SK-N-SH treated with all-trans-retinoic acid at 6 μM for 48 hours (cell line): Measurements from ENCODE around the gene ADIPOR2.

ENCODE experiments used
- ATAC-seq: fragments of 200-7000 bp; cut with Tn5 transposase; 3 replicates; pipeline ENCODE4 v1.9.1; 2020; ENCODE audit warnings: mild to moderate bottlenecking, moderate library complexity
- ARNTL ChIP-seq: fragments of 450-650 bp; formaldehyde crosslinking; IDR thresholded peaks from 2 replicates; pipeline ENCODE4 v1.5.0; 2020; ENCODE audit warnings: low read depth, mild to moderate bottlenecking, moderate library complexity, borderline replicate concordance
- BACH2 ChIP-seq: fragments of 250-450 bp; sonication (Bioruptor Pico); IDR thresholded peaks from 2 replicates; pipeline ENCODE4 v1.9.0; 2021; ENCODE audit warnings: mild to moderate bottlenecking, borderline replicate concordance
- CSDC2 ChIP-seq: fragments of 250-450 bp; sonication (Bioruptor Pico); IDR thresholded peaks from 2 replicates; pipeline ENCODE4 v1.5.0; 2020; ENCODE audit warnings: mild to moderate bottlenecking, moderate library complexity
- CSRNP3 ChIP-seq: fragments of 250-450 bp; sonication (Bioruptor Pico); IDR thresholded peaks from 2 replicates; pipeline ENCODE4 v1.5.1; 2021; ENCODE audit warnings: mild to moderate bottlenecking, moderate library complexity
- ESRRG ChIP-seq: fragments of 250-450 bp; sonication (Bioruptor Pico); IDR thresholded peaks from 2 replicates; pipeline ENCODE4 v1.6.1; 2021; ENCODE audit warnings: mild to moderate bottlenecking
- ISL1 ChIP-seq: fragments of 250-450 bp; sonication (Bioruptor Pico); IDR thresholded peaks from 2 replicates; pipeline ENCODE4 v2.1.2; 2022; ENCODE audit warnings: mild to moderate bottlenecking, moderate library complexity
- OSR1 ChIP-seq: fragments of 250-450 bp; sonication (Bioruptor Pico); IDR thresholded peaks from 2 replicates; pipeline ENCODE4 v1.8.0; 2022; ENCODE audit warnings: moderate library complexity, mild to moderate bottlenecking, inconsistent platforms
- PATZ1 ChIP-seq: fragments of 250-450 bp; sonication (Bioruptor Pico); IDR thresholded peaks from 2 replicates; pipeline ENCODE4 v1.8.0; 2020; ENCODE audit warnings: mild to moderate bottlenecking, moderate library complexity, borderline replicate concordance
- PPARA ChIP-seq: fragments of 250-450 bp; sonication (Bioruptor Pico); IDR thresholded peaks from 2 replicates; pipeline ENCODE4 v1.5.0; 2020; ENCODE audit warnings: mild to moderate bottlenecking, borderline replicate concordance
- RARB ChIP-seq: fragments of 250-450 bp; sonication (Bioruptor Pico); IDR thresholded peaks from 2 replicates; pipeline ENCODE4 v1.8.0; 2021; ENCODE audit warnings: mild to moderate bottlenecking, moderate library complexity
- SNAI2 ChIP-seq: fragments of 250-450 bp; sonication (Bioruptor Pico); IDR thresholded peaks from 2 replicates; pipeline ENCODE4 v1.5.0; 2020; ENCODE audit warnings: mild to moderate bottlenecking, moderate library complexity
- TCF4 ChIP-seq: fragments of 250-450 bp; sonication (Bioruptor Pico); IDR thresholded peaks from 2 replicates; pipeline ENCODE4 v1.8.0; 2021; ENCODE audit warnings: mild to moderate bottlenecking, moderate library complexity, borderline replicate concordance
- TOX ChIP-seq: fragments of 250-450 bp; sonication (Bioruptor Pico); IDR thresholded peaks from 2 replicates; pipeline ENCODE4 v1.8.0; 2021; ENCODE audit warnings: mild to moderate bottlenecking, moderate library complexity, borderline replicate concordance
- ZC3H10 ChIP-seq: fragments of 250-450 bp; sonication (Bioruptor Pico); IDR thresholded peaks from 2 replicates; pipeline ENCODE4 v1.5.1; 2021; ENCODE audit warnings: mild to moderate bottlenecking, moderate library complexity
- ZFP3 ChIP-seq: fragments of 250-450 bp; sonication (Bioruptor Pico); IDR thresholded peaks from 2 replicates; pipeline ENCODE4 v1.5.0; 2020; ENCODE audit warnings: mild to moderate bottlenecking, moderate library complexity
- ZFP30 ChIP-seq: fragments of 450-650 bp; formaldehyde crosslinking; IDR thresholded peaks from 2 replicates; pipeline ENCODE4 v1.5.0; 2022; ENCODE audit warnings: mild to moderate bottlenecking, moderate library complexity
- ZNF565 ChIP-seq: fragments of 450-650 bp; formaldehyde crosslinking; conservative IDR thresholded peaks from 2 replicates; pipeline ENCODE4 v1.5.0; 2020; ENCODE audit warnings: low read depth, mild to moderate bottlenecking, moderate library complexity
- ZNF70 ChIP-seq: fragments of 450-650 bp; formaldehyde crosslinking; IDR thresholded peaks from 2 replicates; pipeline ENCODE4 v1.5.0; 2020; ENCODE audit warnings: mild to moderate bottlenecking, moderate library complexity
- ZNF8 ChIP-seq: fragments of 450-650 bp; formaldehyde crosslinking; IDR thresholded peaks from 2 replicates; pipeline ENCODE4 v1.5.0; 2020; ENCODE audit warnings: mild to moderate bottlenecking, moderate library complexity
- TF ChIP-seq, protein P1 (sequence below): fragments of 250-450 bp; sonication (Bioruptor Pico); IDR thresholded peaks from 2 replicates; pipeline ENCODE4 v1.8.0; 2021; ENCODE audit warnings: low read depth, mild to moderate bottlenecking, moderate library complexity, borderline replicate concordance
- TF ChIP-seq, protein P2 (sequence below): fragments of 250-450 bp; sonication (Bioruptor Pico); IDR thresholded peaks from 2 replicates; pipeline ENCODE4 v1.5.1; 2020; ENCODE audit warnings: low read depth, mild to moderate bottlenecking, moderate library complexity

Gene ADIPOR2

GRCh38 chr12:1826401-1826800 lies 135.5 kb downstream of the ADIPOR2 start:
- no peak for ATAC-seq
- TF ChIP-seq ZFP3 (CRISPR knock-in tag) (no peak), ISL1 (no peak), SNAI2 (CRISPR knock-in tag) (no peak), ARNTL (CRISPR knock-in tag) (no peak), BACH2 (CRISPR knock-in tag) (no peak), RARB (CRISPR knock-in tag) (no peak), PATZ1 (CRISPR knock-in tag) (no peak), ESRRG (CRISPR knock-in tag) (no peak), OSR1 (CRISPR knock-in tag) (no peak), ZNF70 (CRISPR knock-in tag) (no peak), ZC3H10 (CRISPR knock-in tag) (no peak), CSRNP3 (CRISPR knock-in tag) (no peak), ZNF565 (CRISPR knock-in tag) (no peak), ZFP30 (no peak), TOX (CRISPR knock-in tag) (no peak), TCF4 (no peak)
- TF ChIP-seq, protein P1, sequence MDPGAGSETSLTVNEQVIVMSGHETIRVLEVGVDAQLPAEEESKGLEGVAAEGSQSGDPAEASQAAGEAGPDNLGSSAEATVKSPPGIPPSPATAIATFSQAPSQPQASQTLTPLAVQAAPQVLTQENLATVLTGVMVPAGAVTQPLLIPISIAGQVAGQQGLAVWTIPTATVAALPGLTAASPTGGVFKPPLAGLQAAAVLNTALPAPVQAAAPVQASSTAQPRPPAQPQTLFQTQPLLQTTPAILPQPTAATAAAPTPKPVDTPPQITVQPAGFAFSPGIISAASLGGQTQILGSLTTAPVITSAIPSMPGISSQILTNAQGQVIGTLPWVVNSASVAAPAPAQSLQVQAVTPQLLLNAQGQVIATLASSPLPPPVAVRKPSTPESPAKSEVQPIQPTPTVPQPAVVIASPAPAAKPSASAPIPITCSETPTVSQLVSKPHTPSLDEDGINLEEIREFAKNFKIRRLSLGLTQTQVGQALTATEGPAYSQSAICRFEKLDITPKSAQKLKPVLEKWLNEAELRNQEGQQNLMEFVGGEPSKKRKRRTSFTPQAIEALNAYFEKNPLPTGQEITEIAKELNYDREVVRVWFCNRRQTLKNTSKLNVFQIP (CRISPR knock-in tag) = no peak
- TF ChIP-seq, protein P2, sequence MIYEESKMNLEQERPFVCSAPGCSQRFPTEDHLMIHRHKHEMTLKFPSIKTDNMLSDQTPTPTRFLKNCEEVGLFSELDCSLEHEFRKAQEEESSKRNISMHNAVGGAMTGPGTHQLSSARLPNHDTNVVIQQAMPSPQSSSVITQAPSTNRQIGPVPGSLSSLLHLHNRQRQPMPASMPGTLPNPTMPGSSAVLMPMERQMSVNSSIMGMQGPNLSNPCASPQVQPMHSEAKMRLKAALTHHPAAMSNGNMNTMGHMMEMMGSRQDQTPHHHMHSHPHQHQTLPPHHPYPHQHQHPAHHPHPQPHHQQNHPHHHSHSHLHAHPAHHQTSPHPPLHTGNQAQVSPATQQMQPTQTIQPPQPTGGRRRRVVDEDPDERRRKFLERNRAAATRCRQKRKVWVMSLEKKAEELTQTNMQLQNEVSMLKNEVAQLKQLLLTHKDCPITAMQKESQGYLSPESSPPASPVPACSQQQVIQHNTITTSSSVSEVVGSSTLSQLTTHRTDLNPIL (CRISPR knock-in tag) = no peak

DNA sequence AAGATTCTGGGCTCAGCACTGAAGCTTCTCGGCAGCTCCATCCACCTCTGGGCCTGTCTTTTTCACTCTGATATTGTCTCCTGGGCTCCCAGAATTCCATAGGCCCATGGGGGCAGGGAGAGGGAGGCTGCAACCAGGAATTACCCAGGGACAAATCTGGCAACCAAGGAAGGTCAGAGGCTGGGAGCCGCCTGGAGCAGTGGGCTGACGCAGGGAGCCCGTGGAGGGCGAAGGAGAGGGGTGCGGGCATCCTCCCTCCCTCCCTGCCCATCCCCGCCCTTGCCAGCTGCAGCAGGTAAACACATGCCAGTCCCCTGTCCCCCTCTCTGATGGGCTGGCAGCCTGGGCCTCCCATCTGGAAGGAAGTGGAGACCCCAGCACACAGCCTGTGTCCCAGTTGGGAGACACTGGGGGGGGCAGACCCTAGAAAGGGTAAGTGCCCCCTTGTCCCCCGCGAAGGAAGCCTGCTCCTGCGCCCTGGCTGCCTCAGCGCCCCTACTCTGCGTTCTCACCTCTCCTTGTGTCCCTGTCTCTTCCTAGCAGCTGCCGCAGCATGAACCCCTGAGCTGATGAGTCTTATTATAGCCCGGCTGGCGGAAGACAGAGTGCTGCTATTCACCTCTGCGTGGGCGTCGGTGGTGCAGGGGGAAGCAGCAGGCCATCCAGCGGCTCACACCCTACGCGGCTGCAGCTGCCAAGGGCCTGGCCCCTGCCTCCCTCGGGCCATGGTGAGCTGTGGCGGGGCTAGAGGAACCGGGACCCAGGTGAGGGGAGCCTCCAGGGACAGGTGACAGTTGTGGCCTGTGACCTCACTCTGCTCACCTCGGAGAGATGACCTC lies 136.2 kb downstream of the ADIPOR2 start:
- TF ChIP-seq ZNF8 (CRISPR knock-in tag) (no peak), PPARA (CRISPR knock-in tag) (no peak), ZC3H10 (CRISPR knock-in tag) (no peak), BACH2 (CRISPR knock-in tag) (no peak), ZNF565 (CRISPR knock-in tag) (no peak), ZFP30 (no peak), ZFP3 (CRISPR knock-in tag) (no peak), TCF4 (no peak), RARB (CRISPR knock-in tag) (no peak), ESRRG (CRISPR knock-in tag) (no peak), ZNF70 (CRISPR knock-in tag) (no peak), CSRNP3 (CRISPR knock-in tag) (no peak), CSDC2 (no peak)
- TF ChIP-seq, protein P1 (CRISPR knock-in tag) = no peak
- TF ChIP-seq, protein P2 (CRISPR knock-in tag) = no peak

More for the DNA sequence above, 136.2 kb downstream of the ADIPOR2 start:
- ATAC-seq = no peak
